ENCODE results near the gene N4BP2L1.

GRCh38 chr13:32427852-32428580, at the start of gene N4BP2L1:
- no peak for TF ChIP-seq CTCF (conservative IDR thresholded peaks at IDR 0.05; ENCODE audit: low read length)
- no peak for TF ChIP-seq EZH2phosphoT487 (IDR thresholded peaks at IDR 0.05; ENCODE audit: borderline replicate concordance, low read depth, low read length)

Measured in OCI-LY7 (cell line).